HL-60/S4 treated with retinoic acid at 250 ng/mL for 4 days and 3 days (cell line): ENCODE measurements around the gene NOL12.

Experiments used
- in situ Hi-C: fragments of 300-500 bp; cut with MboI; formaldehyde crosslinking; loops from 2 replicates; pipeline ENCODE4 v1.7.0; 2022; ENCODE audit warnings: low sequenced_read_pairs

Gene NOL12

GRCh38 chr22:37741312-37741795, 55.2 kb downstream of the NOL12 start:
- in situ Hi-C loops, result no loop called here

DNA sequence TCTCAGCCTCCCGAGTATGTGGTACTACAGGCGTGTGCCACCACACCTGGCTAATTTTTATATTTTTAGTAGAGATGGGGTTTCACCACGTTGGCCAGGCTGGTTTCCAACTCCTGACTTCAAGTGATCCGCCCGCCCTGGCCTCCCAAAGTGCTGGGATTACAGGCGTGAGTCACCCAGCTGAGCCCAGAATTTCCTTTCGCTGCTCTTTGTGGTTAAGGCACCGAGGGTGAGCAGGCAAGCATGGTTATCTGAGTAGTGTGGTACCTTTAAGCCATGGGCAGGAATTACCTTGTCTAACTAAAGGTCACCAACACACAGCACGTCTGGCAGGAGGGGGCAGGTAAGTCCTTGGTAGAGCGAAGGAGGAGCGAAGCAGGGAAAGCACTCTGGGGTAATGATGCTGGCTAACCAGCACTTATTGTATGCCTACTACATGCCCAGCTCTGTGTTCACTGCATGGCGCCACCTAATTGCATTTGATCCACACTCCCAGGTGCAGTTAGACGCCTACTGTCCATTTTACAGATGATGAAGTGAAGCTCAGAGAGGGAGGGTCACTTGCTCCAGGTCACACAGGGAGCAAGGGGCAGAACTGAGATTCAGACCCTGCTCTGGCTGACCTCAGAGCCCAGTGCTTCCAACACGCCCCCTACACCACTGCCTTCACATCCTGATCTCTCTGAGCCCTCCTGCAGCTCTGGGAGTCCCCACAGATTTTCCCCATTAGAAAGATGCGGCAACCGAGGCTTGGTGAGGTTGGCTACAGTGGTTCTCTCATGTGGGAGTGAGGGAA, 56.4 kb downstream of the NOL12 start:
- in situ Hi-C loops, result no loop called here
